HG03575 (cell line): ENCODE measurements around the gene TBC1D8B.

Experiments used
- ATAC-seq: cut with Tn5 transposase; IDR thresholded peaks from one replicate; pipeline ENCODE4 v1.9.1; 2021; ENCODE audit not compliant: unreplicated experiment, insufficient number of reproducible peaks, low FRiP score; ENCODE audit errors: extremely low read depth

TBC1D8B gene

GRCh38 chrX:106894392-106894909 is 92.0 kb downstream of the TBC1D8B start:
- no peak for ATAC-seq

- no peak for ATAC-seq
Observed at GRCh38 chrX:106894978-106895452, 92.5 kb downstream of the TBC1D8B start.

GRCh38 chrX:106897259-106897658 is 94.8 kb downstream of the TBC1D8B start:
- ATAC-seq = no peak

- no peak for ATAC-seq
Observed at GRCh38 chrX:106898462-106898861, 96.0 kb downstream of the TBC1D8B start.

GRCh38 chrX:106899276-106899675 is 96.8 kb downstream of the TBC1D8B start:
- no peak for ATAC-seq

- ATAC-seq = no peak
Observed at GRCh38 chrX:106899841-106900240, 97.4 kb downstream of the TBC1D8B start.

GRCh38 chrX:106901341-106901740 is 98.9 kb downstream of the TBC1D8B start:
- ATAC-seq = no peak

GRCh38 chrX:106901781-106902219 is 99.3 kb downstream of the TBC1D8B start:
- no peak for ATAC-seq

GRCh38 chrX:106902684-106903083 is 100.2 kb downstream of the TBC1D8B start:
- no peak for ATAC-seq

- ATAC-seq = no peak
Observed at GRCh38 chrX:106903291-106903824, 100.9 kb downstream of the TBC1D8B start, which contains the start of gene RIPPLY1. Gene RIPPLY1, minus strand, starts transcription at chrX:106903341. Its CDS starts 54 bp downstream, at chrX:106903287.

GRCh38 chrX:106903856-106904528 is 101.5 kb downstream of the TBC1D8B start:
- ATAC-seq = no peak

- no peak for ATAC-seq
Observed at GRCh38 chrX:106905064-106905708, 102.7 kb downstream of the TBC1D8B start.

GRCh38 chrX:106906361-106906760 is 103.9 kb downstream of the TBC1D8B start:
- ATAC-seq = no peak

- ATAC-seq = no peak
Observed at GRCh38 chrX:106912864-106913263, 110.4 kb downstream of the TBC1D8B start.

GRCh38 chrX:106917830-106918500 is 115.5 kb downstream of the TBC1D8B start:
- no peak for ATAC-seq

- ATAC-seq = no peak
Observed at GRCh38 chrX:106919932-106920452, 117.5 kb downstream of the TBC1D8B start, which contains the start of gene CLDN2. Gene CLDN2, plus strand, starts transcription at chrX:106920402. Its CDS starts 7,827 bp downstream, at chrX:106928229.

GRCh38 chrX:106921637-106922036 is 119.2 kb downstream of the TBC1D8B start:
- no peak for ATAC-seq
